Activated CD8-positive, alpha-beta memory T cell treated with anti-CD3 and anti-CD28 coated beads for 24 hours (primary cell): ENCODE results near the gene NIN.

Experiments
- DNase-seq: peaks from one replicate; pipeline ENCODE4 v3.0.0-alpha.2; 2020

Gene NIN

GRCh38 chr14:50786751-50787464, 44.1 kb downstream of the NIN start:
- DNase-seq: peak; percentile 52

GRCh38 chr14:50785457-50786063, 45.4 kb downstream of the NIN start:
- peak; percentile 56 for DNase-seq

DNA sequence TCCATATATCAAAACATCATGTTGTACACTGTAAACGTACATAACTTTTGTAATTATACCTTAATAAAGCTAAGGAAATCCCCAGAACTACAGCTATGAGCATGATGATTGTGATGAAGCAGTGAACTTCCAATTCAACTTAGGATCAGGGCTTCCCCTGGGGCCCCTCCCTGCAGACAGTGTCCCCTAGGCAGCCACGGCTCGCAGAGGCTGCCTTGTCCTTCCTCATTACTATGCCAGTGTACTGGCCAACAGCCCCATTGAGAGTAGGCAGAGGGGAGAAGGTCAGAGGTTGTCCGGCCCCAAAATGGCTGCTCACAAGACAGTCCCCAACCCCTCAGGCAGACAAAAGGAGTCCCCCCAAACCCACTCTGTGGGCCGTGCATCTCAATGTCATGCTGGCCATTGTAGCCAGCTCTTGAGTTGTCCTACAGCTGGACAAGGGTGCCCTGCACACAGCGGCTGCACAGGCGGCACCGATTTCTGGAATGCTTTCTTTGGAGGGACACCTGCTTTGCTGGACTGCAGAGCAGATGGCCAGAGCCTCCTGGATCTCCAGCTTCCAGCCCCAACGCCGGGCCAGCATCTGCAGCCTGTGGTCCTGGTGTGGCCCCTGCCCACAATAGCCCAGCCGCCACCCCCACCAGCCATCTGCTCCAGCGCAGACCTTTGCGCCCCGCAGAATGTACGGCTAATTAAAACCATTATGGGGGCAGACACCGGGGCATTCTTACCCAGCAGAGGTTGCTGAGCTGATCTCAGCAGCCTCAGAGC, 46.1 kb downstream of the NIN start:
- peak; percentile 58 for DNase-seq

DNA sequence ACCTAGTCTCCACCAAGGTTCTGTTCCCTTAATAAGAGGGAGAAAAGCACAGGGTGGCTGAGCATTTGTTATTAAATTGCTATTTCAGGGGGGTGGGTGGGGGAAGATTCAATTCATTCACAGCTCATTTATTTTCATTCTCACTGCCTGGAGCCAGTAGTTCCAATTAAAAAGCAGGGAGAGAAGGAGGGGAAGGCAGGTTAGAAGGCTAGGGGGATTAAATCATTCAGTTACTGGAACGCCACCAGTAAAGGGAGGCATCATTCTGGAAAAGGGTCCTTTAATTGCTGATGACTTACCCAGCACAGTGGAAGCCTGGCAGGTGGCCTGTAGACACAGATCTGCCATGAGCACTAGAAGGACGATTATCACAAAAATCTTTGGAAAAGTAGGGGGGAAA, 47.4 kb downstream of the NIN start:
- no peak for DNase-seq

- DNase-seq: no peak
Observed at GRCh38 chr14:50780393-50780792, 50.6 kb downstream of the NIN start.

DNA sequence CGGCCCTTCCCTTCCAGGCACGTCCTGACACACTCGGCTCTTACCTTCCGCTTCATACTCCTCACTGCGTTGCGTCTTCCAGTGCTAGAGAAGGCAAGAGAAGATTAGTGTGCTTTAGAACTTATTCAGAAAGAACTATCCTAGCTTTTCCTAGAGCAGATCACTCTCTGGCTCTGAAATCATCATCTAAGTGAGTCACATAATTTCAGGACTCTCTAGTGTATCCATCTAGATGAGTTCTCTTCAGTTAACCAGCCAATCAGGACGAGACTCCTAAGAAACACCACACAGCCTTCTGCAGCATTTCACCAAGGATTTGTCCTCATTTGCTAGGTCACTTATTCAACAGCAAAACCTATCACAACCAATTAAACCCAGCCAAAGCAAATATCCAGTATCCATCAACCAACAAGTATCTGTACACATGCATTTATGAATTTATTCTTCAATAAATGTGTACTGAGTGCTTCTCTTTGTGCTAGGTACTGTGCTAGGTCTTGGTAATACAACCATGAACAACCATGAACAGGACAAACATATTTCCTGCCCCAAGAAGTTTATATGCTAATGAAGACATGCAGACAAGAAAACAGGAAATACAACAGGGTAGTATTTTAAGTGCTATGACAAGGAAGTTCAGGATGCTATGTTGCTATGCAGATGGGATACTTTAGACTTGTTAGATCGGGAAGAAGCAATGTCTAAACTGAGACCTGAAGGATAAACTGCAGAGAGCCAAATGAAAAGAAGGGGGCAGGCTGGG, 52.1 kb downstream of the NIN start:
- DNase-seq: no peak

DNA sequence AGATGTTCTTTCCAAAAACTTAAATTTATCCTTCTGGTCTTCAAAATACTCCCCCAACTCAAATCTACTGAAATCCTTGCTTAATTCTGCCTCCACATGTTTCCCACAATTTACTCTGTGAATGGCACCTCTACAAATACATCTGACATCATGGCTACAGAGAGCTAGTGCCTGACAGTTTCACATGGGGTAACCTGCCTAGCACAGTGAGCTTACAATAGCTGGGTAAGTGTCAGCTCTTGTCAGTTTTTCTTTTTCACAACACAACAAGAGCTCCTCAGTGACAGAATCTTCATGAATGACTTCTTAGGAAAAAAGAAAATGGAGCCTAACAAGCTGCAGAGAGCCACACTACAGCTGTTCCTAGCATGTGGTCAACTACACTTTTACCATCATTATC, 54.4 kb downstream of the NIN start:
- no peak for DNase-seq

- DNase-seq: no peak
Observed at GRCh38 chr14:50775357-50775756, 55.6 kb downstream of the NIN start.

GRCh38 chr14:50774542-50775267, 56.3 kb downstream of the NIN start:
- no peak for DNase-seq

DNA sequence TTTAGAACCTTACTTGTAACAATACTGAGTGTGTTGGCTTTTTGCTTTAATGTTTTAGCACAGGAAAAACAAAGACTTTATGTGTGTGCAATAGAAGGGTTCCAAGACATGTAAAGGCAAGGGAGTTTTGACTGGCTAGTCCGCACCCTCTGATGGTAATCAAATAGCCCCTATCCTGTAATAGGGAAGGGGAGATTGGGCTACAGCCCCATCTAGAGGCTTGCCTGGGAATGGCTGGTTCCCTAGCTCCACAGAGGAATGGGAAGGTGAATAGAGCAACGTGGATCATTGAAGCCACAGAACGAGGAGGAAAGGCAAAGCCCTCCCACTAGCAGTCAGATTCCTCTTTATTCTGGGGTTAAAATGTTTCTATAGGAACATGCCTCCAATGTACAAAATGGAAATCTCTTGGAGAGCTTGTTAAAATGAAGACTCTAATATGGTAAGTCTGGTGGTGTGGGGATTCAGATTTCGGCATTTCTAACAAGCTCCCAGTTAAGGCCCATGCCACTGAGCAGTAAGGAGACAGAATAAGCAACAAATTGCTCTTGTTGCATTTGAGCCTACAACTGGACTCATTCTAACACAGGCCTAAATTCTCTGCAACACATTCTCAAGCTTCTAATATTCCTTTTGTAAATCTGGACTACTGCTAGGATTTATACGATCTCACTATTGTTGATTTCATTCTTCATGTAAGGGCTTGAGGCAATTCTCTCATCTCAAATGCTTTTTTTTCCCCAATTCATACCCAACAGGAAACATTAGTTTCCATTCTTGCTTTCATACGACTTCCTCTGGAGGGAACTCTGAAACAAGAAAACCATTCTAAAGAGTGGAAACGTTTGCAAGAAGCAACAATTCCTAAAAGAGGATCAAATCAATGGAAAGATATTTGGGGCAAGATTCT, 57.1 kb downstream of the NIN start:
- peak; percentile 70 for DNase-seq

GRCh38 chr14:50772412-50772811, 58.5 kb downstream of the NIN start:
- DNase-seq: no peak

GRCh38 chr14:50770586-50770985, 60.4 kb downstream of the NIN start:
- DNase-seq: no peak

GRCh38 chr14:50769863-50770500, 61.0 kb downstream of the NIN start:
- no peak for DNase-seq

DNA sequence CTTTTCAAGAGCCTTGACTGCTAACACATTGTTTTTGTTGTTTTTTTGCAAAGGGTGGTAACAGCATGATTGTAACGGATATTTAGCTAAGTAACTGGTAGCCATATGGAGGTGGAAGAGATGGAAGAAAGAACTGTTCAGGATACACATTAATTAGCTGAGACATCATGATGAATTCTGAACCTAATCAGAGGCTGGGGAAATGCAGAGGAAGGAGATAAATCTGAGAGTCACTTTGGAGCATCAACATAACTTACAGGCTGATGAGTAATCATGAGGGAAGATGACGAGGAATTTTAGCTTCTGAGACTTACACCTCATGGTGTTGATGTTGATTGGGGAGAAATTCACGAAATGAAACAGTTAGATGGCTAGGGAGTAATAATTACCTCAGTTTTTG, 62.3 kb downstream of the NIN start:
- DNase-seq: no peak

GRCh38 chr14:50766338-50766886, 64.5 kb downstream of the NIN start:
- no peak for DNase-seq

- DNase-seq: no peak
Observed at GRCh38 chr14:50763382-50764007, 67.5 kb downstream of the NIN start.

DNA sequence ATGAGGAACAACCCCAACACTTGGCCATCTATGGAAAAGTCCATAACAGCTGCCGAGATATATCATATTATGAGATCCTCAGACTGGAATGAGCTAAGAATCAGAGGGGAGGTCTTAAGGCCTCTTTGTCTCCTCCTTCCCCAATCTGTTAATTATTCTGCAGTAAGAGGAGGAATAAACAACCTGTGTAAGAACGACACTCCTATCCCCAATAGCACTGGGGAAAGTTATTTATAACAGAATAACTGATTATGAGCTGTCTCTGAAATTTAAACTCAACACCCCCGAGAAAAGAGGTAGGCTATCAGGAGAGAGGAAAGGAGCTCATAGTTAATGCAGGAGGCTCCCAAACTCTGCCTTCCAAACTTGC, 68.0 kb downstream of the NIN start:
- DNase-seq: no peak

GRCh38 chr14:50762001-50762930, 68.7 kb downstream of the NIN start:
- DNase-seq: no peak
